H9 (cell line): Measurements from ENCODE around the gene SEMA4D. TPM values are rescaled to one million over a fixed set of nuclear protein-coding genes. Genes with fewer than 3 reads are reported as not detected.

ENCODE experiments used
- DNase-seq: peaks from one replicate; pipeline ENCODE4 v3.0.0-alpha.2; 2017
- H2AFZ ChIP-seq: one replicate; pipeline ENCODE4 v1.6.1; 2013; ENCODE audit warnings: mild to moderate bottlenecking, low read length, control low read depth, moderate library complexity
- H2AK5ac ChIP-seq: 2 replicates; pipeline ENCODE4 v1.6.1; 2013; ENCODE audit warnings: low read length, control low read depth, mixed read lengths; ENCODE audit not compliant: insufficient read length
- H2BK120ac ChIP-seq: one replicate; pipeline ENCODE4 v1.6.1; 2013; ENCODE audit warnings: low read depth, mild to moderate bottlenecking, low read length, control low read depth, inconsistent platforms; ENCODE audit not compliant: poor library complexity, severe bottlenecking
- H2BK12ac ChIP-seq: 2 replicates; pipeline ENCODE4 v1.6.1; 2013; ENCODE audit warnings: low read length, control low read depth, mixed read lengths, low read depth; ENCODE audit not compliant: insufficient read length
- H2BK15ac ChIP-seq: 2 replicates; pipeline ENCODE4 v1.6.1; 2013; ENCODE audit warnings: low read depth, low read length, control low read depth
- H2BK20ac ChIP-seq: one replicate; pipeline ENCODE4 v1.6.1; 2013; ENCODE audit warnings: low read depth, mild to moderate bottlenecking, low read length, control low read depth, inconsistent platforms; ENCODE audit not compliant: poor library complexity, severe bottlenecking
- H2BK5ac ChIP-seq: 2 replicates; pipeline ENCODE4 v1.6.1; 2013; ENCODE audit warnings: low read length, control low read depth, mixed read lengths; ENCODE audit not compliant: insufficient read length
- H3K14ac ChIP-seq: 2 replicates; pipeline ENCODE4 v1.6.1; 2013; ENCODE audit warnings: low read length, control low read depth; ENCODE audit not compliant: insufficient read depth
- H3K18ac ChIP-seq: 2 replicates; pipeline ENCODE4 v1.6.1; 2013; ENCODE audit warnings: low read depth, mild to moderate bottlenecking, mixed read lengths, low read length, control low read depth; ENCODE audit not compliant: insufficient read length
- H3K23ac ChIP-seq: 2 replicates; pipeline ENCODE4 v1.6.1; 2013; ENCODE audit warnings: low read length, control low read depth, mixed read lengths, low read depth; ENCODE audit not compliant: insufficient read length
- H3K23me2 ChIP-seq: 2 replicates; pipeline ENCODE4 v1.6.1; 2013; ENCODE audit warnings: low read depth, mild to moderate bottlenecking, mixed read lengths, low read length, control low read depth; ENCODE audit not compliant: insufficient read length, poor library complexity, severe bottlenecking
- H3K27ac ChIP-seq: 2 replicates; pipeline ENCODE4 v1.5.1; 2013; ENCODE audit warnings: low read length, control low read depth, mixed read lengths, low read depth; ENCODE audit not compliant: insufficient read length
- H3K27me3 ChIP-seq: 2 replicates; pipeline ENCODE4 v1.6.1; 2013; ENCODE audit warnings: low read length, control low read depth, inconsistent platforms; ENCODE audit not compliant: insufficient read depth
- H3K4ac ChIP-seq: 2 replicates; pipeline ENCODE4 v1.6.1; 2013; ENCODE audit warnings: low read depth, mild to moderate bottlenecking, control low read depth, inconsistent platforms, low read length, moderate library complexity
- H3K4me1 ChIP-seq: 2 replicates; pipeline ENCODE4 v1.6.1; 2013; ENCODE audit warnings: low read length, control low read depth, inconsistent platforms; ENCODE audit not compliant: insufficient read depth
- H3K4me2 ChIP-seq: 2 replicates; pipeline ENCODE4 v1.6.1; 2013; ENCODE audit warnings: low read length, control low read depth, mixed read lengths; ENCODE audit not compliant: insufficient read length, insufficient read depth
- H3K56ac ChIP-seq: 2 replicates; pipeline ENCODE4 v1.6.1; 2013; ENCODE audit warnings: low read depth, mild to moderate bottlenecking, mixed read lengths, low read length, control low read depth; ENCODE audit not compliant: insufficient read length
- H3K79me1 ChIP-seq: 2 replicates; pipeline ENCODE4 v1.6.1; 2013; ENCODE audit warnings: low read depth, mild to moderate bottlenecking, moderate library complexity, low read length, control low read depth, inconsistent platforms; ENCODE audit not compliant: insufficient read depth, poor library complexity, severe bottlenecking
- H3K79me2 ChIP-seq: 2 replicates; pipeline ENCODE4 v1.6.1; 2013; ENCODE audit warnings: low read length, control low read depth, inconsistent platforms; ENCODE audit not compliant: insufficient read depth
- H3K9ac ChIP-seq: 2 replicates; pipeline ENCODE4 v1.6.1; 2013; ENCODE audit warnings: low read length, control low read depth, mixed read lengths; ENCODE audit not compliant: insufficient read length; ENCODE audit errors: extremely low read depth
- H3K9me3 ChIP-seq: one replicate; pipeline ENCODE4 v1.6.1; 2013; ENCODE audit warnings: low read depth, low read length, inconsistent platforms; ENCODE audit not compliant: control insufficient read depth
- H3T11ph ChIP-seq: one replicate; pipeline ENCODE4 v1.6.1; 2013; ENCODE audit warnings: mild to moderate bottlenecking, low read length, control low read depth, inconsistent platforms
- H4K20me1 ChIP-seq: one replicate; pipeline ENCODE4 v1.6.1; 2013; ENCODE audit not compliant: control insufficient read depth, insufficient read length, insufficient read depth
- H4K5ac ChIP-seq: 2 replicates; pipeline ENCODE4 v1.6.1; 2013; ENCODE audit warnings: low read depth, mild to moderate bottlenecking, mixed read lengths, low read length, control low read depth; ENCODE audit not compliant: insufficient read length
- H4K8ac ChIP-seq: replicated peaks from 2 replicates; pipeline ENCODE4 v1.6.1; 2013; ENCODE audit warnings: low read length, control low read depth, mixed read lengths, low read depth; ENCODE audit not compliant: insufficient read length
- H4K91ac ChIP-seq: 2 replicates; pipeline ENCODE4 v1.6.1; 2013; ENCODE audit warnings: low read depth, mild to moderate bottlenecking, moderate library complexity, mixed read lengths, low read length, control low read depth; ENCODE audit not compliant: insufficient read length
- H3K27ac Mint-ChIP-seq, 3 experiments: 2 replicates in 2 of 3; 3 replicates in 1 of 3; pipeline ENCODE4 v1.8.0; 2020 to 2021; ENCODE audit warnings: mixed read lengths in 3 of 3, mild to moderate bottlenecking in 1 of 3, moderate library complexity in 1 of 3
- H3K27me3 Mint-ChIP-seq: 2 replicates; pipeline ENCODE4 v1.8.0; 2021; ENCODE audit warnings: low read depth, mild to moderate bottlenecking, moderate library complexity, mixed read lengths
- H3K36me3 Mint-ChIP-seq, 3 experiments: 2 replicates in 2 of 3; 3 replicates in 1 of 3; pipeline ENCODE4 v1.8.0; 2020 to 2021; ENCODE audit warnings: low read depth in 3 of 3, mixed read lengths in 3 of 3; ENCODE audit not compliant: insufficient read depth in 1 of 3
- H3K4me1 Mint-ChIP-seq, 2 experiments: 2 replicates each; pipeline ENCODE4 v1.8.0; 2020; ENCODE audit warnings: mixed read lengths in 2 of 2
- H3K4me3 Mint-ChIP-seq, 2 experiments: 2 replicates in 1 of 2; 3 replicates in 1 of 2; pipeline ENCODE4 v1.8.0; 2020 to 2021; ENCODE audit warnings: mild to moderate bottlenecking in 2 of 2, mixed read lengths in 2 of 2, moderate library complexity in 1 of 2
- H3K9me3 Mint-ChIP-seq, 2 experiments: 2 replicates in 1 of 2; 3 replicates in 1 of 2; pipeline ENCODE4 v1.8.0; 2020; ENCODE audit warnings: mild to moderate bottlenecking in 2 of 2, mixed read lengths in 2 of 2, moderate library complexity in 1 of 2
- CTCF ChIP-seq: fragments of 200-600 bp; sonication (generic); conservative IDR thresholded peaks from 3 replicates; pipeline ENCODE4 v1.8.0; 2021; ENCODE audit warnings: antibody characterized with exemption, mild to moderate bottlenecking
- WGBS: extraction: QIAGEN DNeasy Blood & Tissue Kit; methylation state at CpG from one replicate; pipeline ENCODE4 v1.1.7; 2013; ENCODE audit warnings: missing lambda C conversion rate, low lambda C conversion rate, mixed read lengths; ENCODE audit not compliant: insufficient read length; ENCODE audit errors: extremely low coverage; 5-methylcytosine and 5-hydroxymethylcytosine counted together
- total RNA-seq: library from RNA; stranded (reverse); gene quantifications from 2 replicates; pipeline ENCODE4 v1.2.1, GENCODE V29; 2021

Gene SEMA4D
- total RNA-seq, 1 experiment from 2014 or later: 47.2 TPM

DNA sequence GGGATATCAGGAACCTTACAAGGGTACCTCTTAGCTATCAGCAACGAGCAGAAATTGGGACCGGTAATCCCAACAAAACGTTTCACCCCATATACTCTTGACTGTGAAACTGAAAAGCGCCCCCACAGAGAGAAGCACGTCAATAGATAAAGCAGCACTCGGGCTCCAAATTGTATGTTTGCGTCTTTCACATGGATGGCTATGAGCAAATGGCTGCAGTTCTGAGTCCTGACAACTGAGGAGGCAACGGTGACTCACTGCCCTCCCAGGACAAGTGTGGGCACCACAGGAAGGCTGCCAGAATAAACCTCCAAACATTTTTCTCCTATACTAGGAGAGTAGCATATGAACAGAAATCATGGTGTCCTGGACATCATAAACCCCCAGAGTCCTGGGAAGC lies 36.6 kb downstream of the SEMA4D start:
- H2AK5ac ChIP-seq: no peak overlapping the region
- peak overlapping the region; percentile 31 to 74 (median 45); a peak in 4 of 7 replicates for H3K27ac Mint-ChIP-seq
- H3K36me3 Mint-ChIP-seq: peaks cover 0 to 24% (median 2%) of the 10 kb centered on the region in 3 experiments; a peak in 4 of 7 replicates
- H3K9me3 ChIP-seq: no peaks in the 10 kb centered on the region
- no peak overlapping the region for H2BK20ac ChIP-seq
- H3K9me3 Mint-ChIP-seq: 0 out of 5 replicates have a peak, but pooled peaks cover 0 to 2% of the 10 kb centered on the region in 2 experiments
- no peak overlapping the region for H2BK120ac ChIP-seq
- no peak overlapping the region for H4K5ac ChIP-seq
- peaks cover 59 to 71% of the 10 kb centered on the region in 2 experiments for H3K4me1 Mint-ChIP-seq
- H3K4me3 Mint-ChIP-seq: no peak overlapping the region
- H3K18ac ChIP-seq: no peak overlapping the region
- H2BK5ac ChIP-seq: no peak overlapping the region
- H3T11ph ChIP-seq: no peak overlapping the region
- H2BK15ac ChIP-seq: no peak overlapping the region
- no peak overlapping the region for H2AFZ ChIP-seq
- H3K4me1 ChIP-seq: peaks cover 9% of the 10 kb centered on the region; the same call in 1 of the 2 replicates
- no peak overlapping the region for H3K14ac ChIP-seq
- no peaks in the 10 kb centered on the region for H3K23me2 ChIP-seq
- H4K20me1 ChIP-seq: peaks cover 4% of the 10 kb centered on the region
- no peaks in the 10 kb centered on the region for H3K79me1 ChIP-seq
- no peaks in the 10 kb centered on the region for H3K27me3 Mint-ChIP-seq
- peaks cover 5% of the 10 kb centered on the region; the same call in 1 of the 2 replicates for H3K79me2 ChIP-seq
- no peak for DNase-seq
- no peak overlapping the region for H3K27ac ChIP-seq
- no peak overlapping the region for H4K91ac ChIP-seq
- TF ChIP-seq CTCF: no peak
- no peak overlapping the region for H3K4ac ChIP-seq
- WGBS: no CpG with 5 or more reads among the region's 8 CpGs
- H3K56ac ChIP-seq: no peak overlapping the region
- H3K9ac ChIP-seq: no peak overlapping the region
- H3K4me2 ChIP-seq: no peak overlapping the region
- H3K27me3 ChIP-seq: no peaks in the 10 kb centered on the region
- H3K23ac ChIP-seq: no peak overlapping the region
- no peak overlapping the region for H2BK12ac ChIP-seq
- H4K8ac ChIP-seq: no peak overlapping the region
